GM12878 (cell line): Measurements from ENCODE around the gene NXPH2. TPM values are rescaled to one million over a fixed set of nuclear protein-coding genes. Genes with fewer than 3 reads are reported as not detected.

ENCODE experiments used
- ATAC-seq: fragments of 200-7000 bp; cut with Tn5 transposase; 3 replicates; pipeline ENCODE4 v1.9.1; 2020; ENCODE audit warnings: mild to moderate bottlenecking, moderate library complexity
- BruUV-seq: library from RNA; stranded (reverse); fragments of 400-500 nt; replicated peaks from 2 replicates; lab custom pipeline; 2021; lab: Mats Ljungman, UMichigan
- CTCF ChIA-PET: fragments of 300-600 bp; sonication (Branson Sonifier 250); formaldehyde crosslinking; extraction: SDS; loops from one replicate; lab custom pipeline; 2021; ENCODE audit warnings: inconsistent platforms; lab: Yijun Ruan, JAX
- POLR2A ChIA-PET: fragments of 350-600 bp; formaldehyde crosslinking; extraction: SDS; loops from one replicate; lab custom pipeline; 2021; ENCODE audit warnings: inconsistent platforms; lab: Charles Lee
- RAD21 ChIA-PET: fragments of 300-600 bp; sonication (Branson Sonifier 250); formaldehyde crosslinking; loops from one replicate; lab custom pipeline; 2023; ENCODE audit warnings: antibody characterized with exemption; ENCODE audit not compliant: unreplicated experiment; lab: Charles Lee
- SMC1A ChIA-PET: fragments of 300-600 bp; sonication (Branson Sonifier 250); formaldehyde crosslinking; loops from one replicate; lab custom pipeline; 2023; ENCODE audit not compliant: unreplicated experiment, uncharacterized antibody; lab: Charles Lee
- DNase-seq: peaks from one replicate; pipeline ENCODE4 v3.0.0-alpha.2; 2011; ENCODE audit warnings: low read depth, low spot score
- FAIRE-seq: peaks from 3 replicates; lab custom pipeline; 2011; peaks lifted over from hg19 to GRCh38; lab: Jason Lieb, UNC
- H2AFZ ChIP-seq: 2 replicates; pipeline ENCODE4 v1.6.0; 2011; ENCODE audit warnings: low read depth, low read length, control low read depth; ENCODE audit not compliant: control insufficient read depth
- H3K27ac ChIP-seq: 2 replicates; pipeline ENCODE4 v1.5.1; 2011; ENCODE audit warnings: control low read depth; ENCODE audit not compliant: control insufficient read depth, insufficient read depth
- H3K27me3 ChIP-seq, 2 experiments: replicated peaks in 1 of 2; 2 replicates each; pipeline versions ENCODE4 v1.6.0 to v1.6.1; 2011; ENCODE audit warnings: low read length in 1 of 2; ENCODE audit not compliant: control insufficient read depth in 2 of 2, insufficient read depth in 2 of 2
- H3K36me3 ChIP-seq, 2 experiments: 2 replicates each; pipeline ENCODE4 v1.5.1; 2011; ENCODE audit warnings: low read length in 1 of 2; ENCODE audit not compliant: control insufficient read depth in 2 of 2, insufficient read depth in 2 of 2
- H3K4me1 ChIP-seq: 2 replicates; pipeline ENCODE4 v1.6.1; 2011; ENCODE audit warnings: mild to moderate bottlenecking, low read length, moderate library complexity, mixed read lengths; ENCODE audit not compliant: control insufficient read depth, insufficient read depth
- H3K4me2 ChIP-seq: 2 replicates; pipeline ENCODE4 v1.6.0; 2011; ENCODE audit warnings: control low read depth; ENCODE audit not compliant: control insufficient read depth, insufficient read depth
- H3K4me3 ChIP-seq: fragments of 200-600 bp; sonication (generic); 2 replicates; pipeline ENCODE4 v1.5.1; 2016
- H3K79me2 ChIP-seq: 2 replicates; pipeline ENCODE4 v1.6.0; 2011; ENCODE audit warnings: low read length; ENCODE audit not compliant: control insufficient read depth, insufficient read depth
- H3K9ac ChIP-seq: 2 replicates; pipeline ENCODE4 v1.8.0; 2011; ENCODE audit warnings: low read length, control low read depth, mixed read lengths; ENCODE audit not compliant: control insufficient read depth, insufficient read depth
- H3K9me3 ChIP-seq: replicated peaks from 3 replicates; pipeline ENCODE4 v1.5.1; 2011; ENCODE audit warnings: mild to moderate bottlenecking, low read length; ENCODE audit not compliant: control insufficient read depth, insufficient read depth
- H4K20me1 ChIP-seq: 2 replicates; pipeline ENCODE4 v1.6.0; 2011; ENCODE audit not compliant: control insufficient read depth, insufficient read depth
- BCL11A ChIP-seq: IDR thresholded peaks from 2 replicates; pipeline ENCODE4 v1.6.1; 2011; ENCODE audit warnings: low read depth, low read length
- CREB1 ChIP-seq: IDR thresholded peaks from 2 replicates; pipeline ENCODE4 v1.6.1; 2012; ENCODE audit warnings: low read depth, mild to moderate bottlenecking, inconsistent platforms
- DPF2 ChIP-seq: fragments of 450-650 bp; IDR thresholded peaks from 2 replicates; pipeline ENCODE4 v1.6.1; 2017; ENCODE audit warnings: mild to moderate bottlenecking
- HDAC2 ChIP-seq: fragments of 200-600 bp; sonication (generic); IDR thresholded peaks from 2 replicates; pipeline ENCODE4 v1.6.1; 2017
- IRF4 ChIP-seq: IDR thresholded peaks from 2 replicates; pipeline ENCODE4 v1.6.1; 2011; ENCODE audit warnings: low read depth, low read length
- KDM1A ChIP-seq: fragments of 200-600 bp; sonication (generic); IDR thresholded peaks from 2 replicates; pipeline ENCODE4 v1.6.1; 2016; ENCODE audit warnings: borderline replicate concordance
- NR2C1 ChIP-seq: fragments of 450-650 bp; IDR thresholded peaks from 2 replicates; pipeline ENCODE4 v1.6.1; 2017; ENCODE audit warnings: antibody characterized with exemption, mild to moderate bottlenecking, moderate library complexity
- NR2F1 ChIP-seq: fragments of 450-650 bp; conservative IDR thresholded peaks from 2 replicates; pipeline ENCODE4 v1.6.1; 2017; ENCODE audit warnings: mild to moderate bottlenecking
- NRF1 ChIP-seq: conservative IDR thresholded peaks from 2 replicates; pipeline ENCODE4 v1.6.1; 2011; ENCODE audit warnings: mild to moderate bottlenecking, low read depth, low read length, improper control_type of control experiment
- RFX5 ChIP-seq: IDR thresholded peaks from 2 replicates; pipeline ENCODE4 v1.6.1; 2011; ENCODE audit warnings: low read depth, low read length, improper control_type of control experiment
- SMAD5 ChIP-seq: IDR thresholded peaks from 2 replicates; pipeline ENCODE4 v1.6.1; 2016; ENCODE audit warnings: antibody characterized with exemption, low read depth
- SPI1 ChIP-seq: IDR thresholded peaks from 2 replicates; pipeline ENCODE4 v1.6.1; 2011; ENCODE audit warnings: low read depth, mild to moderate bottlenecking, low read length, moderate library complexity, borderline replicate concordance; ENCODE audit not compliant: insufficient read depth
- WGBS: methylation state at CpG from one replicate; pipeline ENCODE4 v1.1.6; 2016; ENCODE audit warnings: low lambda C conversion rate; ENCODE audit not compliant: insufficient replicate concordance, insufficient coverage; ENCODE audit errors: missing lambda C conversion rate; 5-methylcytosine and 5-hydroxymethylcytosine counted together
- in situ Hi-C: fragments of 300-500 bp; cut with MboI; formaldehyde crosslinking; loops from 9 replicates; pipeline ENCODE4 v1.14.3; 2018; ENCODE audit warnings: mixed read lengths
- intact Hi-C: fragments of 100-400 bp; cut with micrococcal nuclease; formaldehyde crosslinking; loops from one replicate; pipeline ENCODE4 v1.14.2; 2022; ENCODE audit not compliant: unreplicated experiment
- polyA plus RNA-seq, 11 experiments: library from polyadenylated mRNA; depleted of rRNA in 4 of 11; unstranded in 6 of 11; stranded (reverse) in 5 of 11; fragments of >200 nt; fragmentation: Nextera tagmentation in 4 of 11; fragmentation: Illumina TruSeq in 1 of 11; extraction: Ambion mirVana in 4 of 11; extraction: Trizol in 1 of 11; gene quantifications; 1 replicate in 1 of 11; 2 replicates in 10 of 11; pipeline versions ENCODE4 v1.2.1 to v1.2.3, GENCODE V29; 2011 to 2016; ENCODE audit warnings: inconsistent platforms in 2 of 11, missing spikeins in 2 of 11, low read depth in 1 of 11
- total RNA-seq, 4 experiments: library from RNA; depleted of rRNA in 3 of 4; stranded (reverse); fragments of >200 nt in 3 of 4; fragmentation: Illumina TruSeq in 1 of 4; extraction: Trizol in 1 of 4; gene quantifications; 2 replicates each; pipeline versions ENCODE4 v1.2.1 to v1.2.3, GENCODE V29; 2013 to 2021
- TF ChIP-seq, protein P1 (sequence below): IDR thresholded peaks from 2 replicates; pipeline ENCODE4 v1.6.1; 2011; ENCODE audit warnings: mild to moderate bottlenecking, low read depth, low read length, moderate library complexity; ENCODE audit not compliant: insufficient replicate concordance
- TF ChIP-seq, protein P2 (sequence below): fragments of 450-650 bp; IDR thresholded peaks from 2 replicates; pipeline ENCODE4 v1.6.1; 2016; ENCODE audit warnings: mild to moderate bottlenecking
- TF ChIP-seq, protein P3 (sequence below): fragments of 450-650 bp; IDR thresholded peaks from 2 replicates; pipeline ENCODE4 v1.6.1; 2014; ENCODE audit warnings: mild to moderate bottlenecking
- TF ChIP-seq, protein P4 (sequence below): fragments of 450-650 bp; formaldehyde crosslinking; IDR thresholded peaks from 2 replicates; pipeline ENCODE4 v1.5.0; 2022; ENCODE audit warnings: mild to moderate bottlenecking, missing genetic modification characterization
- TF ChIP-seq, protein P5 (sequence below): fragments of 450-650 bp; IDR thresholded peaks from 2 replicates; pipeline ENCODE4 v1.6.1; 2016; ENCODE audit warnings: mild to moderate bottlenecking

NXPH2 gene
- total and polyA plus RNA-seq, 10 of the 15 experiments (the other 5 are each of a cell fraction or from before 2014, with no cell fraction given): not detected

DNA sequence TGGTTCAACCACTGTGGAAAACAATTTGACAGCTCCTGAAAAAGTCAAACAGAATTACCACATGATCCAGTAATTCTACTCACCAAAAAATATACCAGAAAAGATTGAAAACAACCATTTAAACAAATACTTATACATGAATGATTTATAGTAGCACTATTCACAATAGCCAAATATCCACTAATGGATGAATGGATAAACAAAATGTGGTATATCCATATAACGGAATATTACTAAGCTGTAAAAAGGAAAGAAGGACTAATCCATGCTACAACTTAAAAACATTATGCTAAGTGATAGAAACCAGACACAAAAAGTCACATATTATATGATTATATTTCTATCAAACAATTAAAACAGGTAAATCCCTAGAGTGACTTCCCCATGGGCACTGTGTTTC lies 147.1 kb downstream of the NXPH2 start (continued):
- TF ChIP-seq, protein P1, sequence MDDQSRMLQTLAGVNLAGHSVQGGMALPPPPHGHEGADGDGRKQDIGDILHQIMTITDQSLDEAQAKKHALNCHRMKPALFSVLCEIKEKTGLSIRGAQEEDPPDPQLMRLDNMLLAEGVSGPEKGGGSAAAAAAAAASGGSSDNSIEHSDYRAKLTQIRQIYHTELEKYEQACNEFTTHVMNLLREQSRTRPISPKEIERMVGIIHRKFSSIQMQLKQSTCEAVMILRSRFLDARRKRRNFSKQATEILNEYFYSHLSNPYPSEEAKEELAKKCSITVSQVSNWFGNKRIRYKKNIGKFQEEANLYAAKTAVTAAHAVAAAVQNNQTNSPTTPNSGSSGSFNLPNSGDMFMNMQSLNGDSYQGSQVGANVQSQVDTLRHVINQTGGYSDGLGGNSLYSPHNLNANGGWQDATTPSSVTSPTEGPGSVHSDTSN: no peak
- TF ChIP-seq BCL11A (no peak), IRF4 (no peak), NRF1 (no peak)
- TF ChIP-seq, protein P2, sequence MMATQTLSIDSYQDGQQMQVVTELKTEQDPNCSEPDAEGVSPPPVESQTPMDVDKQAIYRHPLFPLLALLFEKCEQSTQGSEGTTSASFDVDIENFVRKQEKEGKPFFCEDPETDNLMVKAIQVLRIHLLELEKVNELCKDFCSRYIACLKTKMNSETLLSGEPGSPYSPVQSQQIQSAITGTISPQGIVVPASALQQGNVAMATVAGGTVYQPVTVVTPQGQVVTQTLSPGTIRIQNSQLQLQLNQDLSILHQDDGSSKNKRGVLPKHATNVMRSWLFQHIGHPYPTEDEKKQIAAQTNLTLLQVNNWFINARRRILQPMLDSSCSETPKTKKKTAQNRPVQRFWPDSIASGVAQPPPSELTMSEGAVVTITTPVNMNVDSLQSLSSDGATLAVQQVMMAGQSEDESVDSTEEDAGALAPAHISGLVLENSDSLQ: no peak
- TF ChIP-seq, protein P3, sequence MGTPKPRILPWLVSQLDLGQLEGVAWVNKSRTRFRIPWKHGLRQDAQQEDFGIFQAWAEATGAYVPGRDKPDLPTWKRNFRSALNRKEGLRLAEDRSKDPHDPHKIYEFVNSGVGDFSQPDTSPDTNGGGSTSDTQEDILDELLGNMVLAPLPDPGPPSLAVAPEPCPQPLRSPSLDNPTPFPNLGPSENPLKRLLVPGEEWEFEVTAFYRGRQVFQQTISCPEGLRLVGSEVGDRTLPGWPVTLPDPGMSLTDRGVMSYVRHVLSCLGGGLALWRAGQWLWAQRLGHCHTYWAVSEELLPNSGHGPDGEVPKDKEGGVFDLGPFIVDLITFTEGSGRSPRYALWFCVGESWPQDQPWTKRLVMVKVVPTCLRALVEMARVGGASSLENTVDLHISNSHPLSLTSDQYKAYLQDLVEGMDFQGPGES: no peak

DNA sequence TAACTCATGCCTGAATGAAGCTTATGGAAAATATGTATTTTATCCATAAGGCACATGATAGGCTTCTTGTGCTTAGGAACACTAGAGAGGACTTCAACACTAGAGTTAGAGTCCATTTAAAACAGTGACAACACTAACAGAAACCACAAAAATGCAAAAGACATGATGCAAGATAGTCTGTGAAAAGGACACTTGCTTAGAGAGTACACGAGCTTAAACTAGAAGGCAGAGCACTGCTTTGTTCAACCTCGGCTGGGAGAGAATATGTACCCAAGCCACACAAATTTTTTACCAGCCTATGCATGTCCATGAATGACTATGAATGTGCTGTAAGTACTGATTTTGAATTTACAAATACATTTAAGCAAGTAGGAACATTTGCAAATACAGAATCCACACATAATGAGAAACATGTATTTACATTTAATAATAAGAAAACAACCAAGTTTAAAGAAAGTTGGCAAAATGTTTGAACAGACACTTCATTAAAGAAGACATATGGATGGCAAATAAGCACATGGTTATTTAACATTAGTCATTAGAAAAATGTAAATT lies 148.0 kb downstream of the NXPH2 start:
- ATAC-seq (no peak), DNase-seq (no peak), FAIRE-seq (no peak)
- Histone ChIP-seq H3K27ac (no peak overlapping the region), H3K4me1 (no peaks in the 10 kb centered on the region), H3K36me3 (no peaks in the 10 kb centered on the region), H3K9me3 (no peaks in the 10 kb centered on the region), H3K4me3 (no peak overlapping the region), H4K20me1 (no peaks in the 10 kb centered on the region), H3K4me2 (no peak overlapping the region), H2AFZ (no peak overlapping the region), H3K27me3 (no peaks in the 10 kb centered on the region), H3K79me2 (no peaks in the 10 kb centered on the region), H3K9ac (no peak overlapping the region)
- ChIA-PET RAD21 (no interaction called here), CTCF (interaction anchor here (1.8 kb wide), 1 partner anchor 9 kb away, joined by 5 read pairs; no protein-coding TSS in a partner anchor), POLR2A (no interaction called here), SMC1A (interaction anchor here (0.9 to 1.2 kb wide), 2 partner anchors 10 to 279 kb away, joined by 3 read pairs; no protein-coding TSS in a partner anchor)
- intact Hi-C loops (no loop called here), in situ Hi-C loops (no loop called here)
- WGBS: 16% methylated on average over 2 of the region's 2 CpGs
- BruUV-seq: no TSS peak
- TF ChIP-seq SMAD5 (no peak), NR2F1 (no peak), DPF2 (no peak), CREB1 (no peak), HDAC2 (no peak), KDM1A (no peak), RFX5 (no peak), NR2C1 (no peak), SPI1 (no peak)
- TF ChIP-seq, protein P4, sequence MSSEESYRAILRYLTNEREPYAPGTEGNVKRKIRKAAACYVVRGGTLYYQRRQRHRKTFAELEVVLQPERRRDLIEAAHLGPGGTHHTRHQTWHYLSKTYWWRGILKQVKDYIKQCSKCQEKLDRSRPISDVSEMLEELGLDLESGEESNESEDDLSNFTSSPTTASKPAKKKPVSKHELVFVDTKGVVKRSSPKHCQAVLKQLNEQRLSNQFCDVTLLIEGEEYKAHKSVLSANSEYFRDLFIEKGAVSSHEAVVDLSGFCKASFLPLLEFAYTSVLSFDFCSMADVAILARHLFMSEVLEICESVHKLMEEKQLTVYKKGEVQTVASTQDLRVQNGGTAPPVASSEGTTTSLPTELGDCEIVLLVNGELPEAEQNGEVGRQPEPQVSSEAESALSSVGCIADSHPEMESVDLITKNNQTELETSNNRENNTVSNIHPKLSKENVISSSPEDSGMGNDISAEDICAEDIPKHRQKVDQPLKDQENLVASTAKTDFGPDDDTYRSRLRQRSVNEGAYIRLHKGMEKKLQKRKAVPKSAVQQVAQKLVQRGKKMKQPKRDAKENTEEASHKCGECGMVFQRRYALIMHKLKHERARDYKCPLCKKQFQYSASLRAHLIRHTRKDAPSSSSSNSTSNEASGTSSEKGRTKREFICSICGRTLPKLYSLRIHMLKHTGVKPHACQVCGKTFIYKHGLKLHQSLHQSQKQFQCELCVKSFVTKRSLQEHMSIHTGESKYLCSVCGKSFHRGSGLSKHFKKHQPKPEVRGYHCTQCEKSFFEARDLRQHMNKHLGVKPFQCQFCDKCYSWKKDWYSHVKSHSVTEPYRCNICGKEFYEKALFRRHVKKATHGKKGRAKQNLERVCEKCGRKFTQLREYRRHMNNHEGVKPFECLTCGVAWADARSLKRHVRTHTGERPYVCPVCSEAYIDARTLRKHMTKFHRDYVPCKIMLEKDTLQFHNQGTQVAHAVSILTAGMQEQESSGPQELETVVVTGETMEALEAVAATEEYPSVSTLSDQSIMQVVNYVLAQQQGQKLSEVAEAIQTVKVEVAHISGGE: no peak
- TF ChIP-seq, protein P5, sequence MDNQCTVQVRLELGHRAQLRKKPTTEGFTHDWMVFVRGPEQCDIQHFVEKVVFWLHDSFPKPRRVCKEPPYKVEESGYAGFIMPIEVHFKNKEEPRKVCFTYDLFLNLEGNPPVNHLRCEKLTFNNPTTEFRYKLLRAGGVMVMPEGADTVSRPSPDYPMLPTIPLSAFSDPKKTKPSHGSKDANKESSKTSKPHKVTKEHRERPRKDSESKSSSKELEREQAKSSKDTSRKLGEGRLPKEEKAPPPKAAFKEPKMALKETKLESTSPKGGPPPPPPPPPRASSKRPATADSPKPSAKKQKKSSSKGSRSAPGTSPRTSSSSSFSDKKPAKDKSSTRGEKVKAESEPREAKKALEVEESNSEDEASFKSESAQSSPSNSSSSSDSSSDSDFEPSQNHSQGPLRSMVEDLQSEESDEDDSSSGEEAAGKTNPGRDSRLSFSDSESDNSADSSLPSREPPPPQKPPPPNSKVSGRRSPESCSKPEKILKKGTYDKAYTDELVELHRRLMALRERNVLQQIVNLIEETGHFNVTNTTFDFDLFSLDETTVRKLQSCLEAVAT: no peak
